WI38 (cell line): ENCODE data around the gene SLC9A7.

ENCODE experiments used
- H3K4me3 ChIP-seq: 2 replicates; pipeline ENCODE4 v1.5.1; 2011; ENCODE audit warnings: low read depth, mild to moderate bottlenecking, control low read depth, low read length
- CTCF ChIP-seq: IDR thresholded peaks from 2 replicates; pipeline ENCODE4 v1.5.1; 2012; ENCODE audit warnings: low read depth, mild to moderate bottlenecking, control low read depth, low read length

Gene SLC9A7

GRCh38 chrX:46636223-46636622, 122.7 kb downstream of the SLC9A7 start:
- TF ChIP-seq CTCF, result no peak
- no peak overlapping the region for H3K4me3 ChIP-seq

- no peak for TF ChIP-seq CTCF
- H3K4me3 ChIP-seq, result no peak overlapping the region
Observed at GRCh38 chrX:46635186-46635585, 123.7 kb downstream of the SLC9A7 start.

GRCh38 chrX:46634577-46634976, 124.3 kb downstream of the SLC9A7 start:
- TF ChIP-seq CTCF, result no peak
- no peak overlapping the region for H3K4me3 ChIP-seq

- no peak overlapping the region for H3K4me3 ChIP-seq
- no peak for TF ChIP-seq CTCF
Observed at GRCh38 chrX:46630141-46630540, 128.8 kb downstream of the SLC9A7 start.

GRCh38 chrX:46628460-46629371, 130.2 kb downstream of the SLC9A7 start:
- TF ChIP-seq CTCF, result no peak

GRCh38 chrX:46627711-46628419, 131.1 kb downstream of the SLC9A7 start:
- H3K4me3 ChIP-seq, result no peak overlapping the region
- TF ChIP-seq CTCF, result no peak

More at GRCh38 chrX:46628460-46629371, 130.2 kb downstream of the SLC9A7 start:
- no peak overlapping the region for H3K4me3 ChIP-seq

- H3K4me3 ChIP-seq, result no peak overlapping the region
- no peak for TF ChIP-seq CTCF
Observed at GRCh38 chrX:46627062-46627461, 131.9 kb downstream of the SLC9A7 start.
